SK-N-SH (cell line): Measurements from ENCODE around the gene UNKL. TPM values are rescaled to one million over a fixed set of nuclear protein-coding genes. Genes with fewer than 3 reads are reported as not detected.

Experiments
- CTCF ChIA-PET: fragments of 300-600, 350-600 bp; formaldehyde crosslinking; extraction: SDS; loops from one replicate; lab custom pipeline; 2021; lab: Yijun Ruan, JAX
- POLR2A ChIA-PET: fragments of 350-600 bp; sonication (Branson Sonifier 250); formaldehyde crosslinking; extraction: SDS; loops from one replicate; lab custom pipeline; 2020; ENCODE audit warnings: antibody characterized with exemption, inconsistent platforms; lab: Yijun Ruan, JAX
- DNase-seq: peaks from one replicate; pipeline ENCODE4 v3.0.0; 2012
- H2AFZ ChIP-seq: fragments of 200-600 bp; sonication (generic); 2 replicates; pipeline ENCODE4 v1.8.1; 2016; ENCODE audit warnings: antibody characterized with exemption, mild to moderate bottlenecking, low read depth
- H3F3A ChIP-seq: fragments of 200-600 bp; sonication (generic); replicated peaks from 2 replicates; pipeline ENCODE3; 2016; ENCODE audit warnings: antibody characterized with exemption, mild to moderate bottlenecking; ENCODE audit not compliant: insufficient read depth
- H3K27ac ChIP-seq, 2 experiments: fragments of 200-500 bp in 1 of 2; fragments of 200-600 bp in 1 of 2; sonication (Bioruptor generic) in 1 of 2; sonication (generic), shearing (Covaris generic) in 1 of 2; 2 replicates each; pipeline versions ENCODE4 v1.5.1 to v1.6.1; 2014 to 2016; ENCODE audit warnings: low read depth in 2 of 2, inconsistent platforms in 1 of 2, low read length in 1 of 2, mild to moderate bottlenecking in 1 of 2, mixed read lengths in 1 of 2
- H3K27me3 ChIP-seq: fragments of 200-600 bp; sonication (generic), shearing (Covaris generic); 2 replicates; pipeline ENCODE4 v1.6.1; 2016; ENCODE audit warnings: mixed run types; ENCODE audit not compliant: insufficient read depth
- H3K36me3 ChIP-seq, 2 experiments: fragments of 200-500 bp in 1 of 2; fragments of 200-600 bp in 1 of 2; sonication (Bioruptor generic) in 1 of 2; sonication (generic) in 1 of 2; replicated peaks in 1 of 2; 2 replicates each; pipeline versions ENCODE3 to v1.5.1; 2014 to 2016; ENCODE audit warnings: low read length in 1 of 2, mild to moderate bottlenecking in 1 of 2; ENCODE audit not compliant: insufficient read depth in 2 of 2, control insufficient read depth in 1 of 2
- H3K4me1 ChIP-seq, 2 experiments: fragments of 200-500 bp in 1 of 2; fragments of 200-600 bp in 1 of 2; sonication (Bioruptor generic) in 1 of 2; sonication (generic), shearing (Covaris generic) in 1 of 2; 2 replicates each; pipeline versions ENCODE4 v1.5.1 to v1.6.1; 2014 to 2016; ENCODE audit warnings: low read depth in 1 of 2, low read length in 1 of 2, mixed run types in 1 of 2; ENCODE audit not compliant: insufficient read depth in 2 of 2, control insufficient read depth in 1 of 2
- H3K4me2 ChIP-seq: fragments of 200-600 bp; sonication (generic), shearing (Covaris generic); 2 replicates; pipeline ENCODE4 v1.6.1; 2017; ENCODE audit warnings: mixed run types
- H3K4me3 ChIP-seq, 2 experiments: fragments of 200-500 bp in 1 of 2; fragments of 200-600 bp in 1 of 2; sonication (Bioruptor generic) in 1 of 2; sonication (generic), shearing (Covaris generic) in 1 of 2; 2 replicates each; pipeline versions ENCODE4 v1.5.1 to v1.8.1; 2014 to 2016; ENCODE audit warnings: low read depth in 2 of 2, inconsistent platforms in 1 of 2, low read length in 1 of 2, mild to moderate bottlenecking in 1 of 2, mixed read lengths in 1 of 2, moderate library complexity in 1 of 2
- H3K79me2 ChIP-seq: fragments of 200-600 bp; sonication (generic); 2 replicates; pipeline ENCODE4 v1.8.1; 2017; ENCODE audit warnings: mild to moderate bottlenecking; ENCODE audit not compliant: insufficient read depth
- H3K9ac ChIP-seq: fragments of 200-600 bp; sonication (generic); 2 replicates; pipeline ENCODE4 v1.6.1; 2017; ENCODE audit warnings: mixed run types
- H3K9me2 ChIP-seq: fragments of 200-600 bp; sonication (generic); 2 replicates; pipeline ENCODE4 v1.6.1; 2017; ENCODE audit warnings: mixed run types
- H3K9me3 ChIP-seq: fragments of 200-600 bp; sonication (generic); 2 replicates; pipeline ENCODE4 v1.6.1; 2017; ENCODE audit warnings: mixed run types, mild to moderate bottlenecking, moderate library complexity
- H4K20me1 ChIP-seq: fragments of 200-600 bp; sonication (generic); 2 replicates; pipeline ENCODE4 v1.6.1; 2017; ENCODE audit warnings: mild to moderate bottlenecking, mixed run types; ENCODE audit not compliant: insufficient read depth
- JUND ChIP-seq: IDR thresholded peaks from 2 replicates; pipeline ENCODE4 v1.4.0; 2012
- RAD21 ChIP-seq: IDR thresholded peaks from 2 replicates; pipeline ENCODE4 v1.6.1; 2012; ENCODE audit warnings: mild to moderate bottlenecking, low read length
- RXRA ChIP-seq: IDR thresholded peaks from 2 replicates; pipeline ENCODE4 v1.4.0; 2012; ENCODE audit warnings: low read depth, mild to moderate bottlenecking, borderline replicate concordance
- SIN3A ChIP-seq: IDR thresholded peaks from 2 replicates; pipeline ENCODE4 v1.6.1; 2012; ENCODE audit warnings: low read depth, mild to moderate bottlenecking, low read length, moderate library complexity, borderline replicate concordance
- TCF12 ChIP-seq: IDR thresholded peaks from 2 replicates; pipeline ENCODE4 v1.4.0; 2012
- YY1 ChIP-seq: IDR thresholded peaks from 2 replicates; pipeline ENCODE4 v1.4.0; 2012; ENCODE audit warnings: low read depth, mild to moderate bottlenecking
- WGBS: methylation state at CpG from one replicate; pipeline ENCODE4 v1.1.6; 2017; ENCODE audit warnings: low lambda C conversion rate; 5-methylcytosine and 5-hydroxymethylcytosine counted together
- polyA plus RNA-seq, 3 experiments: library from polyadenylated mRNA; depleted of rRNA; stranded (reverse); fragments of >200 nt; gene quantifications; 2 replicates each; pipeline ENCODE4 v1.2.3, GENCODE V29; 2012
- TF ChIP-seq, protein P1 (sequence below): fragments of 200-600 bp; sonication (generic); IDR thresholded peaks from 2 replicates; pipeline ENCODE4 v1.6.1; 2017; ENCODE audit warnings: antibody characterized with exemption, mild to moderate bottlenecking, moderate library complexity
- TF ChIP-seq, protein P2 (sequence below): IDR thresholded peaks from 2 replicates; pipeline ENCODE4 v1.4.0; 2012; ENCODE audit warnings: low read depth, borderline replicate concordance

Gene UNKL
- polyA plus RNA-seq, 1 of the 3 experiments (the other 2 are of a cell fraction) = 16.4 TPM

DNA sequence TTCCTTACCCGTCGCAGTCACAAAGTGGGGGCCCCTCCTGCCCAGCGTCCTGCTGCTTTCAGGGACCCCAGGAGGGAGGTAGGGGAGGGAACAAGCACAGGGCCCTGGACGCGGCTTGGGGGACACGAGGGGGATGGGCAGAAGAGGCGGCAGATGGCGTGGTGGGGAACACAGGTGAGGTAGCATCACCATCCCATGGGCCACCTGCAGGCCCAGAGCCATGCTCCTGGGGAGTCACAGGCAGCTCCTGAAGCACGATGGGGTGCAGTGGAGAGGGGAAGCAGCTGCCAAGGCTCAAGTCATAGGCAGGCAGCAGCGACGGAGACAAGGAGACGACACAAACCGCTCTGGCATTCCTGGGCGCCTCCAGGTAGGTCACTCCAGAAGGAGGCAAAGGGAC is 10.8 kb downstream of the UNKL start:
- no peak overlapping the region for H3K4me3 ChIP-seq
- H3K27ac ChIP-seq = no peak overlapping the region
- H3F3A ChIP-seq = no peaks in the 10 kb centered on the region
- TF ChIP-seq JUND (no peak), YY1 (no peak), RXRA (no peak), TCF12 (no peak)
- TF ChIP-seq, protein P1, sequence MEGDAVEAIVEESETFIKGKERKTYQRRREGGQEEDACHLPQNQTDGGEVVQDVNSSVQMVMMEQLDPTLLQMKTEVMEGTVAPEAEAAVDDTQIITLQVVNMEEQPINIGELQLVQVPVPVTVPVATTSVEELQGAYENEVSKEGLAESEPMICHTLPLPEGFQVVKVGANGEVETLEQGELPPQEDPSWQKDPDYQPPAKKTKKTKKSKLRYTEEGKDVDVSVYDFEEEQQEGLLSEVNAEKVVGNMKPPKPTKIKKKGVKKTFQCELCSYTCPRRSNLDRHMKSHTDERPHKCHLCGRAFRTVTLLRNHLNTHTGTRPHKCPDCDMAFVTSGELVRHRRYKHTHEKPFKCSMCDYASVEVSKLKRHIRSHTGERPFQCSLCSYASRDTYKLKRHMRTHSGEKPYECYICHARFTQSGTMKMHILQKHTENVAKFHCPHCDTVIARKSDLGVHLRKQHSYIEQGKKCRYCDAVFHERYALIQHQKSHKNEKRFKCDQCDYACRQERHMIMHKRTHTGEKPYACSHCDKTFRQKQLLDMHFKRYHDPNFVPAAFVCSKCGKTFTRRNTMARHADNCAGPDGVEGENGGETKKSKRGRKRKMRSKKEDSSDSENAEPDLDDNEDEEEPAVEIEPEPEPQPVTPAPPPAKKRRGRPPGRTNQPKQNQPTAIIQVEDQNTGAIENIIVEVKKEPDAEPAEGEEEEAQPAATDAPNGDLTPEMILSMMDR = no peak
- peaks cover 0 to 6% of the 10 kb centered on the region in 2 experiments; a peak in 1 of 4 replicates for H3K4me1 ChIP-seq
- H3K9me3 ChIP-seq = no peaks in the 10 kb centered on the region
- H3K27me3 ChIP-seq = no peaks in the 10 kb centered on the region
- peaks cover 0 to 10% of the 10 kb centered on the region in 2 experiments for H3K36me3 ChIP-seq
- POLR2A ChIA-PET = no interaction called here
- no peak overlapping the region for H3K4me2 ChIP-seq
- no peaks in the 10 kb centered on the region for H3K9me2 ChIP-seq
- H3K79me2 ChIP-seq = peaks cover 18% of the 10 kb centered on the region; the same call in 1 of the 2 replicates
- no peak overlapping the region for H3K9ac ChIP-seq
- DNase-seq = no peak
- no peak overlapping the region for H2AFZ ChIP-seq
- 90% methylated on average over 14 of the region's 14 CpGs for WGBS
- CTCF ChIA-PET = interaction anchor here (1.9 kb wide), 1 partner anchor 40 kb away, joined by 7 read pairs; no protein-coding TSS in a partner anchor
- H4K20me1 ChIP-seq = peaks cover 9% of the 10 kb centered on the region; the same call in 1 of the 2 replicates

DNA sequence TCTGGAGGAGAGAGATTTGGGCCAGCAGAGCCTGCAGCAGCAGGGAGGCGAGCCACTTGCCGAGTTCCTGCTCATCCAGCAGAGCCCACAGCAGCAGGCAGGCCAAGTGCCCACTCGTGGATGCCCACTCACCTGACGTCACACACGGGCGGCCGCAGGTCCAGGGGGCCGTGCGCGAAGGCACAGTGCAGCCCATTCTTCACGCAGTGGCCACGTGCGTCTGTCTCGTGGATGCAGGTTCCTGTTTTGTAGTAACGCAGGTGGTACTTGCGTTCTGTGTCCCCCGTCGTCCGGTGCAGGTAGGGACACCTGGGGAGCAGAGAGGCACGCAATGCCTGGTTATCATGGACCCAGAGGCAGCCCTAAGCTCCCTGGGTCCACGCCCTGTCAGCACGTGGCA is 11.5 kb downstream of the UNKL start:
- peaks cover 0 to 3% of the 10 kb centered on the region in 2 experiments; a peak in 1 of 4 replicates for H3K4me1 ChIP-seq
- POLR2A ChIA-PET = no interaction called here
- no peak for DNase-seq
- no peak overlapping the region for H3K9ac ChIP-seq
- no peak overlapping the region for H3K27ac ChIP-seq
- CTCF ChIA-PET = interaction anchor here (1.9 kb wide), 1 partner anchor 39 kb away, joined by 7 read pairs; no protein-coding TSS in a partner anchor
- no peaks in the 10 kb centered on the region for H3K9me2 ChIP-seq
- TF ChIP-seq, protein P1 = no peak
- no peak for TF ChIP-seq SIN3A
- TF ChIP-seq RAD21 = no peak
- no peak for TF ChIP-seq JUND
- TF ChIP-seq, protein P2, sequence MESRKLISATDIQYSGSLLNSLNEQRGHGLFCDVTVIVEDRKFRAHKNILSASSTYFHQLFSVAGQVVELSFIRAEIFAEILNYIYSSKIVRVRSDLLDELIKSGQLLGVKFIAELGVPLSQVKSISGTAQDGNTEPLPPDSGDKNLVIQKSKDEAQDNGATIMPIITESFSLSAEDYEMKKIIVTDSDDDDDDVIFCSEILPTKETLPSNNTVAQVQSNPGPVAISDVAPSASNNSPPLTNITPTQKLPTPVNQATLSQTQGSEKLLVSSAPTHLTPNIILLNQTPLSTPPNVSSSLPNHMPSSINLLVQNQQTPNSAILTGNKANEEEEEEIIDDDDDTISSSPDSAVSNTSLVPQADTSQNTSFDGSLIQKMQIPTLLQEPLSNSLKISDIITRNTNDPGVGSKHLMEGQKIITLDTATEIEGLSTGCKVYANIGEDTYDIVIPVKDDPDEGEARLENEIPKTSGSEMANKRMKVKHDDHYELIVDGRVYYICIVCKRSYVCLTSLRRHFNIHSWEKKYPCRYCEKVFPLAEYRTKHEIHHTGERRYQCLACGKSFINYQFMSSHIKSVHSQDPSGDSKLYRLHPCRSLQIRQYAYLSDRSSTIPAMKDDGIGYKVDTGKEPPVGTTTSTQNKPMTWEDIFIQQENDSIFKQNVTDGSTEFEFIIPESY = no peak
- H3F3A ChIP-seq = no peaks in the 10 kb centered on the region
- 93% methylated on average over 10 of the region's 22 CpGs for WGBS
- peaks cover 13% of the 10 kb centered on the region; the same call in 1 of the 2 replicates for H3K79me2 ChIP-seq
- H3K9me3 ChIP-seq = no peaks in the 10 kb centered on the region
- no peaks in the 10 kb centered on the region for H3K27me3 ChIP-seq
- H3K4me3 ChIP-seq = no peak overlapping the region
- H4K20me1 ChIP-seq = peaks cover 9% of the 10 kb centered on the region; the same call in 1 of the 2 replicates
- no peak overlapping the region for H2AFZ ChIP-seq
- H3K36me3 ChIP-seq = peaks cover 0 to 10% of the 10 kb centered on the region in 2 experiments
- no peak overlapping the region for H3K4me2 ChIP-seq
